ENCODE results near the gene EDA. TPM values are rescaled to one million over a fixed set of nuclear protein-coding genes. Genes with fewer than 3 reads are reported as not detected.

Gene EDA
- total RNA-seq, 1 experiment from 2014 or later: 5.6 TPM

DNA sequence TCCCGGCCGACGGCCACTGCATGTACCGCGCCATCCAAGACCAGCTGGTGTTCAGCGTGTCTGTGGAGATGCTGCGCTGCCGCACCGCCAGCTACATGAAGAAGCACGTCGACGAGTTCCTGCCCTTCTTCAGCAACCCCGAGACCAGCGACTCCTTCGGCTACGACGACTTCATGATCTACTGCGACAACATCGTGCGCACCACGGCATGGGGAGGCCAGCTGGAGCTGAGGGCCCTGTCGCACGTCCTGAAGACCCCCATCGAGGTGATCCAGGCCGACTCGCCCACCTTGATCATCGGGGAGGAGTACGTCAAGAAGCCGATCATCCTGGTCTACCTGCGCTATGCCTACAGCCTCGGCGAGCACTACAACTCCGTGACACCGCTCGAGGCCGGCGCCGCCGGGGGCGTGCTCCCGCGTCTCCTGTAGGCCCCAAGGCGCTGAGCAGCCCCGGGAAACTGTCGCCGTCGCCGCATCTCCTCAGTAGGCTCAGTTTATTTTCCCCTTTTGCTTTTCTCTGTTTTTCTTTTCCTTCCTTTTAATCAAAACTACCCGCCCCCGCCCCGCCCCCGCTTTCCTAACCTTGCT, 447.1 kb downstream of the EDA start:
- DNase-seq (ENCODE audit: low spot score): no peak

DNA sequence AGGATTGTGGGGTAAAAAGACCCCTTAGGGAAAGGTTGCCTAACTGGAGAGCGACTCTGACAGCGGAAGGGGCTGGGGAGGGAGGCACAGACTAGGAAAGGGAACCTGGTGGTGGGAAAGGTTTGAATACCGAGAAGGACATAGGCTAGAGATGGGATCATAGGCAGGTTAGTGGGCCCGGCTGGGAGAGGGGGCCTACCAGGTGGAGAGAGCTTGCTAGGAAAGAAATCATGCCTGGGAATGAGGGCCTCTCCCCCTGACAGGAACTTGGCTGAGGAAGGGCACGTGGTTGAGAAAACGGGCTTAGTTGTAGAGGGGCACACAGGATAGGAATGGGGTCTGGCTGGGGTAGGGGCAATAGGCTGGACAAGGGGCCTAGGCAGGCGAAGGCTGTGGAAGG, 450.7 kb downstream of the EDA start:
- no peak for DNase-seq (ENCODE audit: low spot score)

DNA sequence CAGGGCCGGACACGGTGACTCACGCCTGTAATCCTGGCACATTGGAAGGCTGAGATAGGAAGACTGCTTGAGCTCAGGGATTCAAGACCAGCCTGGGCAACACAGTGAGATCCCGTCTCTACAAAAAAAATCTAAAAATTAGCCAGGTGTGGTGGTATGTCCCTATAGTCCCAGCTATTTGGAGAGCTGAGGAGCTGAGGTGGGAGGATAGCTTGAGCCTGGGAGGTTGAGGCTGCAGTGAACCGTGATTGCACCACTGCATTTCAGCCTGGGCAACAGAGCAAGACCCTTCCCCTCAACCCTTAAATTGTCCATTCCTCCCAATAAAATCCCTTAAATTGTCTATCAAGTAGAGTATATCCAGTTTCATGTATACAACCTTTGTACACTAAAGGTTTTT, 463.4 kb downstream of the EDA start:
- no peak for DNase-seq (ENCODE audit: low spot score)

DNA sequence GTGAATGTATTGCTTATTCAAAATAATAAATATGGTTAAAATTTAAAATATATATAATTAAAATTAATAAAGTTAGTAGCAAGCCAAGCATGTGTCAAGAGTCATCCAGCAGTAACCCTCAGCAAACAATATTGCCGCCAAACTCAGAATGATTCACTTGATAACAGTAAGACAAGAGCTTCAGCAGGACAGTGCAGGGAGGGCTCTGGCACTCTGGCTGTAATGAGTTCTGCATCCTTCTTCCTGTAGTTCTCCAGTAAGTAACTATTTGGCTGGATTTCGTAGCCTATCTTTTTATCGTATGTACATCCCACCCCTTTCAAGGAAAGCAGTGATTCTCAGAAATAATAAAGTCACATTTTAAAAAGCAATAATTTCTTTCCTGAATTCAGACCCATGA, 464.0 kb downstream of the EDA start:
- no peak for DNase-seq (ENCODE audit: low spot score)

DNA sequence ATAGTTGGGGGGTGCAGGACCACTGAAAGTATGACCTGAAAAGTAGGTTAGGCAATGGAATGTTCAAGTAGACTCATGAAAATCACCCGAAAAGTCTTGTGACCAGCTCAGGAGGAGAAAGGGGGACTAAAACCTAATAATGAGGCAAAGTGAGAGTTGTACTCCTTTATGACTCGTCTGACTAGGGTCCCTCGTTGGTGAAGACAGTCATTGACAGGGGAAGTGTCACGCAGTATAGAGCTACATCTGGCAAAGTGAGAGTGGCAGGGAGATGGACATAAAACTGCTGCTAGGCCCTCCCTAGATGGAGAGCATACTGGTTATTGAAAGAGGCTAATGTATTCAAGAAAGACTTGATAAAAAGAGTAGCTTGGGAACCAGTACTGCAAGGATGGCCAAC, 466.8 kb downstream of the EDA start:
- no peak for DNase-seq (ENCODE audit: low spot score)

DNA sequence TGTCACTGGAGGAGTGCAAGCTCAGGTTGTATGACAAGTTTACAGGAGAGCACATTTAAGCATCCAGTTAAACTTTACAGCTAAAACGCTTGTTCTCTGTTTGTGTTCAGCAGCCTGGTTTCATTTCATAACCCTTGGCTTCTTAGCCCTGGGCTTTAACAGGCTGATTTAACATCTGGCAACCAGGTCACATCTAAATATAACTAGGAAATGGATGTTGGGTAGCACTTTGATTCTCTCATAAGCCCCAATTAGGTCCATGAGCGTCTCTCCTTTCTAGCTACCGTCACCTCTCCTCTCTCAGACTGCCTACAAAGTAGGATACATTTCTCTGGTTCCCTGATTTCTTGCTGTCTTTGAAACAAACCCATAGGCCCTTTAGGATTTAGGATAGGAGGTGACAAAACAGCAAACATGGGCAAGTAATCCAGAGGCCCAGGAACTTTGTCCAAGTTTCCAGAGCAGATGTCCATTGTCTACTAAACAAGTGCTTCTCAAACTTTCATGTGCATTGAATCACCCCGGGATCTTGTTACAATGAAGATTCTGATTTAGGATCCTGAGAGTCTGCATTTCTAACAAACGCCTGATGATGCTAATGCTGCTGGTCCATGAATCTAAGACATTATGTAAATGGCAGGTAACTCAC, 468.8 kb downstream of the EDA start:
- no peak for DNase-seq (ENCODE audit: low spot score)

DNA sequence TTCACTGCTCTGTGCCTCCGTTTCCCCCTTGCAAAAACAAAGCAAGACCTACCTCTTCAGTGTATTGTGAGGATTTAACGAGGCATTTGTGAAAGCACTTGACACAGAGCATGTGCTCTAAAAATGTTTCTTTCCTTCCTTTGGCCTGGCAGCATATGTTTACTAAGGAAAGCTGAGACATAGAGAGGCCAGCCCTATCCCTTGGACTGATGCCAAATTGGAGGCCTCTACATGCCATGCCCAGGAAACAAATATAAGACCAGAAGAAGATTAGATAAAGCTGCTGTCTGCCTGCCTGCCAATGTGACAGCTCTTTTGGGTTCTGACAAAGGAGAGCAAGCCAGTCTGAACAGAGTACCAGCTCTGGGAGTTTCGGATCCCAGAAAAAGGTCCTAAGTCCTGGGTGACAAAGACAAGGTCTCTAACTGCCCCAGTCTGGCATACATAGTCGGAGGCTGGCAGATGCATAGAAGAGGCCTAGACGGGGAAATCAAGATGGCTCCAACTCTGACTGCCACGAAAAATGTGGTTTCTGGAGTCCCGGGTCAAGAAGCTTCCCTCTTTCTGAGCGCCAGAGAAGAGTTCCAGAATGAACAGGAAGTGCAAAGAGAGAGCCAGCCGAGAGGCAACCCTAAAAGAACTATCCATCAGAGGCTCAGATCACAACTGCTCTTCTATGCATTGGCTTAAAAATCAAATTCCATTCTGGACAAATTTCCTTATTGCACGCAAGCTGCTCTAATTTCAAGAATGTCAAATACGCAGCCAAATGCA, 472.1 kb downstream of the EDA start:
- peak; percentile 39 for DNase-seq (ENCODE audit: low spot score)

DNA sequence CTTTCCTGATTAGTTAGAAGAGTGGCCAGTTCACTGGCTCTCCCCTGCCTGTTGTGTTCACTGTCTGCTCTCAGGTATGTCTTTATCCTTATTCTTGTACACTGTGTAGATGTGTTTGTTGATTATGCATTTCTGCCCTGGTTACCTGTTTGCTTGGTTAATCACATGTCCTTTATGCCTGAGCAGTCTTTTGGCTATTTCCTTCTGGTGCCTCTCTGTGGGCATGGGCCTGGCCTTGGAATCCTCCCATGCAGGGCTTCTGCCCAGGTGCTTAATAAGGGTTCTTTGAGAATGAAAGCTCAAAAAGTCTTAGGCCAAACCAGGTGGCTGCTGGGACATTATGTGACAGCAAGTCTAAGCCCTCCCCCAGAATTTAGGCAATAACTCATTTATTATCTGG, 472.8 kb downstream of the EDA start:
- no peak for DNase-seq (ENCODE audit: low spot score)

Small RNA genes lying within 50 kb of the gene (small RNA-seq; reads per million reads assigned to genes)
- gene MIR676 (not detected), gene RF00012 (1.4 reads per million, percentile 50 among the genes with 10 or more reads in this experiment)

Other genes starting within 250 kb of the EDA start
- gene NALF2, start 111.8 kb upstream of the EDA start, total RNA-seq (2014; rRNA removed; shearing (Covaris generic)): 0.03 TPM in 1 of 2 replicates, not detected in the other

Measured in HT-29 (cell line).